ENCODE measurements around the gene ING1.
A peak's percentile ranks its signal among the peaks of the same experiment; 100 is the strongest.
"Not testable (repeated sequence)": the region's sequence is repeated elsewhere in the genome, so short reads cannot be mapped to it uniquely, and the experiment has no call there.

Gene ING1

GRCh38 chr13:110700186-110700585 lies 13.3 kb upstream of the ING1 start:
- TF ChIP-seq CTCF (IDR thresholded peaks at IDR 0.05; ENCODE audit: low read depth, low read length, missing control alignments), result no peak
- H3K4me3 ChIP-seq (ENCODE audit: low read depth, low read length), result no peak overlapping the region
- in situ Hi-C loops (cut with HindIII; ENCODE audit: low sequenced_read_pairs), result no loop called here
- DNase-seq (ENCODE audit: low read depth), result no peak

GRCh38 chr13:110700641-110701040 lies 12.9 kb upstream of the ING1 start:
- TF ChIP-seq CTCF (IDR thresholded peaks at IDR 0.05; ENCODE audit: low read depth, low read length, missing control alignments), result no peak
- no peak for DNase-seq (ENCODE audit: low read depth)
- in situ Hi-C loops (cut with HindIII; ENCODE audit: low sequenced_read_pairs), result no loop called here
- H3K4me3 ChIP-seq (ENCODE audit: low read depth, low read length), result no peak overlapping the region

GRCh38 chr13:110701061-110701460 lies 12.4 kb upstream of the ING1 start:
- in situ Hi-C loops (cut with HindIII; ENCODE audit: low sequenced_read_pairs); DNase-seq (ENCODE audit: low read depth); H3K4me3 ChIP-seq (ENCODE audit: low read depth, low read length): not testable (repeated sequence)

GRCh38 chr13:110702089-110702488 lies 11.4 kb upstream of the ING1 start:
- in situ Hi-C loops (cut with HindIII; ENCODE audit: low sequenced_read_pairs), result no loop called here
- DNase-seq (ENCODE audit: low read depth), result no peak
- TF ChIP-seq CTCF (IDR thresholded peaks at IDR 0.05; ENCODE audit: low read depth, low read length, missing control alignments), result no peak
- no peak overlapping the region for H3K4me3 ChIP-seq (ENCODE audit: low read depth, low read length)

GRCh38 chr13:110702591-110703526 lies 10.6 kb upstream of the ING1 start:
- DNase-seq (ENCODE audit: low read depth), result no peak
- in situ Hi-C loops (cut with HindIII; ENCODE audit: low sequenced_read_pairs), result no loop called here
- no peak for TF ChIP-seq CTCF (IDR thresholded peaks at IDR 0.05; ENCODE audit: low read depth, low read length, missing control alignments)
- no peak overlapping the region for H3K4me3 ChIP-seq (ENCODE audit: low read depth, low read length)

GRCh38 chr13:110705356-110705825 lies 8.1 kb upstream of the ING1 start:
- DNase-seq (ENCODE audit: low read depth), result no peak
- TF ChIP-seq CTCF (IDR thresholded peaks at IDR 0.05; ENCODE audit: low read depth, low read length, missing control alignments), result no peak
- in situ Hi-C loops (cut with HindIII; ENCODE audit: low sequenced_read_pairs), result no loop called here
- H3K4me3 ChIP-seq (ENCODE audit: low read depth, low read length), result peak overlapping the region; percentile 65
